BLaER1 (cell line): ENCODE results near the gene CDCA7L.

Source experiments
- H3K27ac ChIP-seq: shearing (Covaris generic); formaldehyde crosslinking; 2 replicates; pipeline ENCODE4 v1.8.1; 2022
- H3K27me3 ChIP-seq: shearing (Covaris generic); formaldehyde crosslinking; 2 replicates; pipeline ENCODE4 v1.8.1; 2022
- H3K36me3 ChIP-seq: shearing (Covaris generic); formaldehyde crosslinking; 2 replicates; pipeline ENCODE4 v1.8.1; 2022
- H3K4me1 ChIP-seq: shearing (Covaris generic); formaldehyde crosslinking; 2 replicates; pipeline ENCODE4 v1.8.1; 2022
- H3K4me2 ChIP-seq: shearing (Covaris generic); formaldehyde crosslinking; 2 replicates; pipeline ENCODE4 v1.8.1; 2022
- H3K4me3 ChIP-seq: shearing (Covaris generic); formaldehyde crosslinking; 2 replicates; pipeline ENCODE4 v1.8.1; 2022
- H3K9ac ChIP-seq: shearing (Covaris generic); formaldehyde crosslinking; 2 replicates; pipeline ENCODE4 v1.8.1; 2022
- H3K9me3 ChIP-seq: shearing (Covaris generic); formaldehyde crosslinking; 2 replicates; pipeline ENCODE4 v1.8.1; 2022
- H4K20me1 ChIP-seq: shearing (Covaris generic); formaldehyde crosslinking; 2 replicates; pipeline ENCODE4 v1.8.1; 2022
- Cebpa-rat ChIP-seq: shearing (Covaris generic); IDR thresholded peaks from 2 replicates; pipeline ENCODE4 v1.8.1; 2022

Gene CDCA7L, protein sequence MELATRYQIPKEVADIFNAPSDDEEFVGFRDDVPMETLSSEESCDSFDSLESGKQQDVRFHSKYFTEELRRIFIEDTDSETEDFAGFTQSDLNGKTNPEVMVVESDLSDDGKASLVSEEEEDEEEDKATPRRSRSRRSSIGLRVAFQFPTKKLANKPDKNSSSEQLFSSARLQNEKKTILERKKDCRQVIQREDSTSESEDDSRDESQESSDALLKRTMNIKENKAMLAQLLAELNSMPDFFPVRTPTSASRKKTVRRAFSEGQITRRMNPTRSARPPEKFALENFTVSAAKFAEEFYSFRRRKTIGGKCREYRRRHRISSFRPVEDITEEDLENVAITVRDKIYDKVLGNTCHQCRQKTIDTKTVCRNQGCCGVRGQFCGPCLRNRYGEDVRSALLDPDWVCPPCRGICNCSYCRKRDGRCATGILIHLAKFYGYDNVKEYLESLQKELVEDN

GRCh38 chr7:21945454-21946221, at the start of gene CDCA7L:
TSS of gene CDCA7L (minus strand) at chr7:21945899. CDS start at chr7:21945804, 95 bp downstream.
- Histone ChIP-seq H3K4me1 (peaks cover 68% of the 10 kb centered on the region), H3K4me3 (peak within 1 kb of the TSS; percentile 89), H3K9me3 (no peaks in the 10 kb centered on the region), H3K9ac (peak within 1 kb of the TSS; percentile 99), H3K27ac (peak within 1 kb of the TSS; percentile 99), H3K36me3 (peaks cover 2% of the 10 kb centered on the region), H4K20me1 (peaks cover 9% of the 10 kb centered on the region; the same call in 1 of the 2 replicates), H3K4me2 (peak within 1 kb of the TSS; percentile 92), H3K27me3 (no peaks in the 10 kb centered on the region)
- TF ChIP-seq Cebpa-rat: no peak

DNA sequence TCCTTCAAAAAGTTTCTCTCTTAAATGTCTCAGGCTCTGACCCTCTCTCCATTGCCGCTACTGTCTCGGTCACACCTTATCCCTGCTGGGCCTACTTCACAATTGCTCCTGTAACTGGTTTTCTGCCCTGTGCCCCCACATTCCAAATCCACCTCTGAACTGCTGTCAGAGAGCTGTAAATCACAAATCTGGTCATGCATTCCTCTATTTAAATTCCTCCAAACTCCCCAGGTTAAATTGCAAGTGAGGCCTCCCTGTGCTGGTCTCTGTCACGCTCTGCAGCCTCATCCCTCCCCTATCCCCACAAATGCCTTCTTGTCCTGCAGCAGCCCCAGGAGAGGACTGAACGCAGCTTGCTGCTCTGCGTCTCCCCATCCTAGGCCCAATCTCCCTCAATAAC, 40.4 kb upstream of the CDCA7L start:
- Histone ChIP-seq H3K36me3 (no peaks in the 10 kb centered on the region), H4K20me1 (no peaks in the 10 kb centered on the region), H3K27me3 (no peaks in the 10 kb centered on the region), H3K9ac (no peak overlapping the region), H3K4me1 (no peaks in the 10 kb centered on the region), H3K4me2 (no peak overlapping the region), H3K27ac (no peak overlapping the region), H3K9me3 (no peaks in the 10 kb centered on the region), H3K4me3 (no peak overlapping the region)
- TF ChIP-seq Cebpa-rat: no peak

DNA sequence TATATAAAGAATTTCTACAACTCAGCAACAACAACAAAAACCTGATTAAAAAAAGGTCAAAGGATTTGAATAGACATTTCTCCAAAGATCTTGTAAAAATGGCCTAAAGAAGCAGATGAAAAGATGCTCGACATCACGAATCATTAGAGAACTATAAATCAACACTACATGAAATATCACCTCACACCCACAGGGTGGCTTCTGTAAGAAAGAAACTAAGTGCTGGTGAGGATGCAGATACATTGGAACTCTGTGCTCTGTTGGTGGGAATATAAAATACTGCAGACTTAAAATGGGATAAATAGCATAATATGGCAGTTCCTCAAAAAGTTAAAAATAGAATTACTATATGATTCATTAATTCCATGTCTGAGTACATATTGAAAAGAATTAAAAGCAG, 38.3 kb upstream of the CDCA7L start:
- H3K4me2 ChIP-seq: no peak overlapping the region
- no peak overlapping the region for H3K4me3 ChIP-seq
- no peaks in the 10 kb centered on the region for H3K9me3 ChIP-seq
- no peak for TF ChIP-seq Cebpa-rat
- H3K27ac ChIP-seq: no peak overlapping the region
- H3K36me3 ChIP-seq: no peaks in the 10 kb centered on the region
- H4K20me1 ChIP-seq: no peaks in the 10 kb centered on the region
- no peaks in the 10 kb centered on the region for H3K27me3 ChIP-seq
- no peaks in the 10 kb centered on the region for H3K4me1 ChIP-seq
- no peak overlapping the region for H3K9ac ChIP-seq

DNA sequence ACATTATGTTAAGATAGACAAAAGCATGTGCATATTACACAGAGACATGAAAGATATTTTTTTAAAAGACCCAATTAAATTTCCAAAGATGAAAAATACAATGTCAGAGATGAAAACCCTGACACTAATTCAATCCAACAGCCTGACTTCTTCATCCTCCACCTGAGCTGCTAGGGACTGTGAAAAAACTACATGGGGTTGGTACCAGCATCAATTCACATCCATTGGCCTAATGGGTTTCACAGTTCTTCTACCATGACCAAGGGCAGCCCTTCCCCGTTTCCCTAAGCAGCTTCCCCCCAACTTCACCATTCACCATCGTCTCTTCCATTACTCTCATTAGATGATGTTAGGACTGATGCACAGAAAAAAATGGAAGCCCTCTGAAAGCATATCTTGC, 37.4 kb upstream of the CDCA7L start:
- Histone ChIP-seq H3K36me3 (no peaks in the 10 kb centered on the region), H3K4me2 (no peak overlapping the region), H3K27me3 (no peaks in the 10 kb centered on the region), H3K27ac (no peak overlapping the region), H3K4me1 (no peaks in the 10 kb centered on the region), H3K9ac (no peak overlapping the region), H3K9me3 (no peaks in the 10 kb centered on the region), H3K4me3 (no peak overlapping the region), H4K20me1 (no peaks in the 10 kb centered on the region)
- no peak for TF ChIP-seq Cebpa-rat

GRCh38 chr7:21981524-21981923, 35.8 kb upstream of the CDCA7L start:
- Histone ChIP-seq H3K9ac (no peak overlapping the region), H3K27ac (no peak overlapping the region), H3K4me1 (no peaks in the 10 kb centered on the region), H3K4me2 (no peak overlapping the region), H3K27me3 (no peaks in the 10 kb centered on the region), H3K9me3 (no peaks in the 10 kb centered on the region), H3K4me3 (no peak overlapping the region), H4K20me1 (no peaks in the 10 kb centered on the region), H3K36me3 (no peaks in the 10 kb centered on the region)
- TF ChIP-seq Cebpa-rat: no peak

GRCh38 chr7:21980926-21981500, 35.3 kb upstream of the CDCA7L start:
- Histone ChIP-seq H3K27me3 (no peaks in the 10 kb centered on the region), H3K36me3 (no peaks in the 10 kb centered on the region), H4K20me1 (no peaks in the 10 kb centered on the region), H3K9me3 (no peaks in the 10 kb centered on the region), H3K4me2 (no peak overlapping the region), H3K9ac (no peak overlapping the region), H3K27ac (no peak overlapping the region), H3K4me3 (no peak overlapping the region), H3K4me1 (no peaks in the 10 kb centered on the region)
- no peak for TF ChIP-seq Cebpa-rat

DNA sequence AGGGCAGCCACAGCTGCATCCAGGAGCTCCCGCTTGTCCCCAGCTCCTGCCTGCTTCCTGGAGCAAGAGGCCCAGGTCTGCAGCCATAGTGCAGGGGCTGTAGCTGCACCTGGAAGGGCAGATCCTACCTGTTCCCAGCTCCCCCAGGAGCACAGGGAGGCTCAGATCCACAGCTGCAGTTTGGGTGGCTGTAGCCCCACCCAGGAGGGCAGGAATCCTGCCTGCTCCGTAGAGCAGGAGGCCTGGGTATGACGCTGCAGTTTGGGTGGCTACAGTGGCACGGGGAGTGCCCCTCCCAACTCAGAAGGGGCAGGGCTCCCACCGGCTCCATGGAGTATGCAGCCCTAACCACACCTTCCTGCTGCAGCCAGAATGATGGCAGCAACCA, 26.7 kb upstream of the CDCA7L start:
- Histone ChIP-seq H3K27ac (no peak overlapping the region), H3K9me3 (peaks cover 19% of the 10 kb centered on the region), H3K4me2 (no peak overlapping the region), H3K4me3 (no peak overlapping the region), H3K36me3 (no peaks in the 10 kb centered on the region), H3K27me3 (no peaks in the 10 kb centered on the region), H3K9ac (no peak overlapping the region), H3K4me1 (peaks cover 17% of the 10 kb centered on the region), H4K20me1 (no peaks in the 10 kb centered on the region)
- TF ChIP-seq Cebpa-rat: no peak

GRCh38 chr7:21971780-21972396, 26.2 kb upstream of the CDCA7L start:
- H3K36me3 ChIP-seq: no peaks in the 10 kb centered on the region
- H4K20me1 ChIP-seq: no peaks in the 10 kb centered on the region
- no peak overlapping the region for H3K27ac ChIP-seq
- no peak overlapping the region for H3K4me2 ChIP-seq
- no peaks in the 10 kb centered on the region for H3K27me3 ChIP-seq
- H3K4me1 ChIP-seq: peaks cover 22% of the 10 kb centered on the region
- TF ChIP-seq Cebpa-rat: no peak
- H3K9ac ChIP-seq: no peak overlapping the region
- peaks cover 19% of the 10 kb centered on the region for H3K9me3 ChIP-seq
- no peak overlapping the region for H3K4me3 ChIP-seq

GRCh38 chr7:21969822-21970221, 24.1 kb upstream of the CDCA7L start:
- H3K4me1 ChIP-seq: peaks cover 34% of the 10 kb centered on the region
- H3K9ac ChIP-seq: no peak overlapping the region
- no peak overlapping the region for H3K27ac ChIP-seq
- TF ChIP-seq Cebpa-rat: no peak
- no peak overlapping the region for H3K4me3 ChIP-seq
- no peak overlapping the region for H3K4me2 ChIP-seq
- no peaks in the 10 kb centered on the region for H4K20me1 ChIP-seq
- no peaks in the 10 kb centered on the region for H3K36me3 ChIP-seq
- no peaks in the 10 kb centered on the region for H3K27me3 ChIP-seq
- H3K9me3 ChIP-seq: peaks cover 19% of the 10 kb centered on the region
